Measurements from ENCODE around the gene NCK2. TPM values are rescaled to one million over a fixed set of nuclear protein-coding genes. Genes with fewer than 3 reads are reported as not detected.

Gene NCK2
- total RNA-seq, 1 experiment from 2014 or later, result 89.0 TPM

DNA sequence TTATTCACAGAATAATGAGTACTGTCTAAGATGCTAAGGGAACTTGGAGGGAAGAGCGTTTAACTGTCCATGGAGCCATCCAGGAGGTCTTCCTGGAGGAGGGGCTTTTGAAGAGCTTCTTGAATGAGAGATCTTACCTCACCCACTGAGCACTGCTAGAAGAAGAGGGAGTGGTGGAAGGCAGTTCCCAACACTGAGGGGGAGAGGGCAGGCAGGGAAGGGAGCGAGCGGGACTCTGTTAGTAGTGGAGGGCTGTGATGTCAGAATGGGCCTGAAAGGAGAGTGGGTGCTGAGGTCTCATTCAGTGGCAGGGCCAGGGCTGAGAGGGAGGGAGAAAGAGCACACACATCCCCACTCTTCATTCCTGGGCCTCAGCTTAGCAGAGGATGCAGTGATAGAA, 65.0 kb downstream of the NCK2 start:
- Mint-ChIP-seq H3K4me1 (ENCODE audit: low read depth, unreplicated experiment) (peaks cover 32% of the 10 kb centered on the region), H3K9me3 (ENCODE audit: unreplicated experiment) (no peaks in the 10 kb centered on the region), H3K27me3 (ENCODE audit: insufficient read depth, unreplicated experiment) (no peaks in the 10 kb centered on the region), H3K4me3 (ENCODE audit: unreplicated experiment) (peak overlapping the region; percentile 28), H3K36me3 (ENCODE audit: insufficient read depth, unreplicated experiment) (peaks cover 46% of the 10 kb centered on the region), H3K27ac (ENCODE audit: unreplicated experiment) (peak overlapping the region; percentile 78)
- Histone ChIP-seq H3K36me3 (ENCODE audit: control insufficient read depth, insufficient read depth, low read length) (no peaks in the 10 kb centered on the region), H3K4me1 (peaks cover 54% of the 10 kb centered on the region), H3K9me3 (no peaks in the 10 kb centered on the region), H3K4me3 (ENCODE audit: low read depth, low read length) (no peak overlapping the region), H3K27me3 (replicated peaks; ENCODE audit: control insufficient read depth, insufficient read depth, low read length) (no peaks in the 10 kb centered on the region)
- BruUV-seq (replicated peaks), result no TSS peak
- ChIA-PET CTCF (no interaction called here), POLR2A (no interaction called here)
- TF ChIP-seq, protein P1, sequence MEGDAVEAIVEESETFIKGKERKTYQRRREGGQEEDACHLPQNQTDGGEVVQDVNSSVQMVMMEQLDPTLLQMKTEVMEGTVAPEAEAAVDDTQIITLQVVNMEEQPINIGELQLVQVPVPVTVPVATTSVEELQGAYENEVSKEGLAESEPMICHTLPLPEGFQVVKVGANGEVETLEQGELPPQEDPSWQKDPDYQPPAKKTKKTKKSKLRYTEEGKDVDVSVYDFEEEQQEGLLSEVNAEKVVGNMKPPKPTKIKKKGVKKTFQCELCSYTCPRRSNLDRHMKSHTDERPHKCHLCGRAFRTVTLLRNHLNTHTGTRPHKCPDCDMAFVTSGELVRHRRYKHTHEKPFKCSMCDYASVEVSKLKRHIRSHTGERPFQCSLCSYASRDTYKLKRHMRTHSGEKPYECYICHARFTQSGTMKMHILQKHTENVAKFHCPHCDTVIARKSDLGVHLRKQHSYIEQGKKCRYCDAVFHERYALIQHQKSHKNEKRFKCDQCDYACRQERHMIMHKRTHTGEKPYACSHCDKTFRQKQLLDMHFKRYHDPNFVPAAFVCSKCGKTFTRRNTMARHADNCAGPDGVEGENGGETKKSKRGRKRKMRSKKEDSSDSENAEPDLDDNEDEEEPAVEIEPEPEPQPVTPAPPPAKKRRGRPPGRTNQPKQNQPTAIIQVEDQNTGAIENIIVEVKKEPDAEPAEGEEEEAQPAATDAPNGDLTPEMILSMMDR (IDR thresholded peaks at IDR 0.05; ENCODE audit: insufficient read depth in 1 of 2, low read depth in 1 of 2, low read length in 1 of 2, severe bottlenecking in 1 of 2, unreplicated experiment in 1 of 2), result no peak
- intact Hi-C loops (cut with micrococcal nuclease; ENCODE audit: unreplicated experiment), result loop anchor here (5.0 kb wide), 2 partner anchors 37 to 78 kb away; no protein-coding TSS in a partner anchor
- no peak for DNase-seq

DNA sequence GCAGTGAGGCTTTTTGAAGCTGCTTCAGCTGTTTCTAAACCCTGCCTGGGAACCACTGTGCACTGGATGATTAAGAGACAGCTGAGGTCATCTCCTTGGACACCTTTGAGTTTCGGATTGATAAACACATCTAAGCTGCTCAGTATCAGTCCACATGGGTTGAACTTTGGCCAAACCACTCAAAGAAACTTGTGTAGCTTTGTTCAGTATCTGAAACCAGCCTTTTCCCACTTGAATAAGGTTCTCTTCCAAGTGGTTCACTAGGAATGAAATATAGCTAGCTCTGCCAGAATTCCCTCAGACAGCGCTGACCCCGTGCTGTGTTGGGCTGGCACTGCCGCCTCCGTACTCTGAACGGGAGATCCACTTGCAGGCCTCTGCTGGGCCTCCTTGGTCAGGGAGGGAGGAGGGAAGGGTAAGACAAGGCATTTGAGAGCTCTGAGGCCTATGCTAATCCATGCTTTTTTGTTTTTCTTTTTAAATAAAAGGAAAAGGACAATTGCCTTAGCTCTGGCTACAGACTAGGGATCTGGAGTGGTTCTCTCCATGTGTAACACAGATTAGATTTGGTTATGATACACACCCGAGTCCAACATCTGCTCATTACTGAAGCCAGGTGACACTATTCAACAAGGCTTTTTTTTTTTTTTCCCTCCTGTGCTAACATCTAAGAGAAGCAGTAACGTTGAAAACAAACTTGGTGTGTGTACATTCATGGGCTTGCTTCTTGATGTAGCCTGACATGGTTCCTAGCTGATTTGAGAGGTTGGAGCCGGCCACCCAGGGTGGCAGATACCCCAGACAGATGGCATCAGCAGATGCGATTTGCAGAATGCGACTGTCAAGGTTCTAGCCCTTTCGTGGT, 67.7 kb downstream of the NCK2 start:
- Histone ChIP-seq H3K27me3 (replicated peaks; ENCODE audit: control insufficient read depth, insufficient read depth, low read length) (no peaks in the 10 kb centered on the region), H3K4me1 (peaks cover 54% of the 10 kb centered on the region), H3K36me3 (ENCODE audit: control insufficient read depth, insufficient read depth, low read length) (no peaks in the 10 kb centered on the region), H3K9me3 (no peaks in the 10 kb centered on the region), H3K4me3 (ENCODE audit: low read depth, low read length) (no peak overlapping the region)
- CTCF ChIA-PET, result interaction anchor here (1.1 to 1.5 kb wide), 4 partner anchors 10 to 236 kb away, joined by 4 to 6 read pairs (median 6); no protein-coding TSS in a partner anchor
- Mint-ChIP-seq H3K4me1 (ENCODE audit: low read depth, unreplicated experiment) (peaks cover 28% of the 10 kb centered on the region), H3K27ac (ENCODE audit: unreplicated experiment) (peak overlapping the region; percentile 78), H3K36me3 (ENCODE audit: insufficient read depth, unreplicated experiment) (peaks cover 31% of the 10 kb centered on the region), H3K9me3 (ENCODE audit: unreplicated experiment) (no peaks in the 10 kb centered on the region), H3K27me3 (ENCODE audit: insufficient read depth, unreplicated experiment) (no peaks in the 10 kb centered on the region), H3K4me3 (ENCODE audit: unreplicated experiment) (peak overlapping the region; percentile 10)
- intact Hi-C loops (cut with micrococcal nuclease; ENCODE audit: unreplicated experiment), result loop anchor here (1.0 to 5.0 kb wide), 5 partner anchors 10 to 236 kb away; no protein-coding TSS in a partner anchor
- peak; percentile 67 to 69 for DNase-seq
- TF ChIP-seq, protein P1 (IDR thresholded peaks at IDR 0.05; ENCODE audit: insufficient read depth in 1 of 2, low read depth in 1 of 2, low read length in 1 of 2, severe bottlenecking in 1 of 2, unreplicated experiment in 1 of 2), result no peak
- BruUV-seq (replicated peaks), result no TSS peak
- POLR2A ChIA-PET, result interaction anchor here (0.9 kb wide), 1 partner anchor 12 kb away, joined by 3 read pairs; no protein-coding TSS in a partner anchor

DNA sequence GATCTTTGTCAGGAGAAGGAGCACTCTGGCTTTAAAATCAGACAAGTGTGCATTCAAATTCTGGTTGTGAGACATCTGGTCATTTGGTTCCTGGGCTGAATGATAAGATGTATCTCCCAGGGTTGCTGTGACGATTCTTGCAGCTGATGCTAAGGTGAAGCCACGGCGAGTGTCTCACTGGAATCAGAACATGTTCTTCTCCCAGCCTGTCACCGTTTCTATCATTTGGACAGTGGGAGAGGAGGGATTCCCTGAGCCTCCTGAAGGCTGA, 68.3 kb downstream of the NCK2 start:
- no peak for DNase-seq
- POLR2A ChIA-PET, result no interaction called here
- intact Hi-C loops (cut with micrococcal nuclease; ENCODE audit: unreplicated experiment), result loop anchor here (2.0 to 5.0 kb wide), 4 partner anchors 40 to 236 kb away; no protein-coding TSS in a partner anchor
- peaks cover 28% of the 10 kb centered on the region for H3K4me1 Mint-ChIP-seq (ENCODE audit: low read depth, unreplicated experiment)
- Histone ChIP-seq H3K36me3 (ENCODE audit: control insufficient read depth, insufficient read depth, low read length) (no peaks in the 10 kb centered on the region), H3K4me1 (peaks cover 54% of the 10 kb centered on the region), H3K27me3 (replicated peaks; ENCODE audit: control insufficient read depth, insufficient read depth, low read length) (no peaks in the 10 kb centered on the region), H3K9me3 (no peaks in the 10 kb centered on the region), H3K4me3 (ENCODE audit: low read depth, low read length) (no peak overlapping the region)
- peaks cover 37% of the 10 kb centered on the region for H3K36me3 Mint-ChIP-seq (ENCODE audit: insufficient read depth, unreplicated experiment)
- no peaks in the 10 kb centered on the region for H3K9me3 Mint-ChIP-seq (ENCODE audit: unreplicated experiment)
- CTCF ChIA-PET, result interaction anchor here (1.1 to 1.4 kb wide), 2 partner anchors 10 to 236 kb away, joined by 6 read pairs; no protein-coding TSS in a partner anchor
- H3K4me3 Mint-ChIP-seq (ENCODE audit: unreplicated experiment), result no peak overlapping the region
- no peaks in the 10 kb centered on the region for H3K27me3 Mint-ChIP-seq (ENCODE audit: insufficient read depth, unreplicated experiment)
- H3K27ac Mint-ChIP-seq (ENCODE audit: unreplicated experiment), result peak overlapping the region; percentile 78
- TF ChIP-seq, protein P1 (IDR thresholded peaks at IDR 0.05; ENCODE audit: insufficient read depth in 1 of 2, low read depth in 1 of 2, low read length in 1 of 2, severe bottlenecking in 1 of 2, unreplicated experiment in 1 of 2), result no peak
- BruUV-seq (replicated peaks), result no TSS peak
